ENCODE measurements around the gene CSF1.

- TF ChIP-seq CTCF (IDR thresholded peaks at IDR 0.05; ENCODE audit: borderline replicate concordance, extremely low read depth, low read length, poor library complexity, severe bottlenecking) (no peak), EZH2 (IDR thresholded peaks at IDR 0.05; ENCODE audit: borderline replicate concordance, low read depth, low read length, severe bottlenecking) (no peak)
Observed at GRCh38 chr1:109954041-109954512, 43.4 kb downstream of the CSF1 start.
